Activated T-cell treated with anti-CD3 and anti-CD28 coated beads, Interleukin-2, amount 50 U/mL, for 4 hours (primary cell): Measurements from ENCODE around the gene IFITM5. TPM values are rescaled to one million over a fixed set of nuclear protein-coding genes. Genes with fewer than 3 reads are reported as not detected.

Experiments
- ATAC-seq, 2 donors: fragments of 200-7000 bp; cut with Tn5 transposase; one replicate each; pipeline ENCODE4 v1.10.0; 2021
- DNase-seq: peaks from one replicate; pipeline ENCODE4 v3.0.0-alpha.2; 2020
- H3K27me3 Mint-ChIP-seq: one replicate; pipeline ENCODE4 v1.8.0; 2021; ENCODE audit warnings: low read depth, mixed read lengths
- H3K36me3 Mint-ChIP-seq: one replicate; pipeline ENCODE4 v1.8.0; 2022; ENCODE audit warnings: mixed read lengths; ENCODE audit not compliant: insufficient read depth
- H3K4me1 Mint-ChIP-seq: one replicate; pipeline ENCODE4 v1.8.0; 2021; ENCODE audit warnings: low read depth, mixed read lengths
- H3K4me3 Mint-ChIP-seq: one replicate; pipeline ENCODE4 v1.8.0; 2021; ENCODE audit warnings: mild to moderate bottlenecking, moderate library complexity, mixed read lengths
- H3K9me3 Mint-ChIP-seq: one replicate; pipeline ENCODE4 v1.8.0; 2021; ENCODE audit warnings: mixed read lengths
- total RNA-seq, 3 donors: library from RNA; stranded (reverse); gene quantifications; one replicate each; pipeline ENCODE4 v1.2.1, GENCODE V29; 2021

Gene IFITM5
- total RNA-seq, 3 donors from 2014 or later: not detected

DNA sequence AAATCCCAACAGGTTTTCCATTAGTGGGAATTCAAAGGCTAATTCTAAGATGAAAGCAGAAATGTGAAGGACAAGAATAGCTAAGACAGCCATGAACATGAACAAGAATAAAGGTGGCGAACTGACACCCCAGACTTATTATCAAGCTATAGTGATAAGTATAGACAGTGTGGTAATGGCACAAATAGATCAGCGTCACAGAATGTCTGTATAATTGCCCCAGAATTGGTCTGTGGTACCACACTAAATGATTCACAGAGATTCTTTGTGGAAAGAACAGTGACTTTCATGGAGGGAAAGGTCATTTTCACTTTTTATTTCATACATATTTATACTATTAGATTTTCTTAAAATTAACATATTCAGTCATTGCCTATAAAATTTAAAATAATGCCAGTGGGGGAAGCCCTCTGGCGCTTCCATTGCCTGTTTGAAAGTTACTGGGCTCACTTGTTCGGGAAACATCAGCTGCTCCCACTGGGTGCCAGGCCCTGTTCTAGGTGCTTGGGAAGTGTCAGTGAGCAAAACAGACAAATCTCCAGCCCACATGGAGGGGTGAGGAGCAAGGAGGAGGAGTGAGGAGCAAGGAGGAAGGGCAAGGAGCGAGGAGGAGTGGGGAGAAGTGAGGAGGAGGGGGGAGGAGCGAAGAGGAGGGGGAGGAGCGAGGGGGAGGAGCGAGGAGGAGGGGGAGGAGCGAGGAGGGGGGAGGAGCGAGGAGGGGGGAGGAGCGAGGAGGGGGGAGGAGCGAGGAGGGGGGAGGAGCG is 32.5 kb downstream of the IFITM5 start:
- Mint-ChIP-seq H3K9me3 (no peaks in the 10 kb centered on the region), H3K4me1 (peaks cover 39% of the 10 kb centered on the region), H3K27me3 (no peaks in the 10 kb centered on the region), H3K4me3 (peak overlapping the region; percentile 70), H3K36me3 (no peaks in the 10 kb centered on the region)
- DNase-seq: no peak
- ATAC-seq: peak; percentile 53 to 55

DNA sequence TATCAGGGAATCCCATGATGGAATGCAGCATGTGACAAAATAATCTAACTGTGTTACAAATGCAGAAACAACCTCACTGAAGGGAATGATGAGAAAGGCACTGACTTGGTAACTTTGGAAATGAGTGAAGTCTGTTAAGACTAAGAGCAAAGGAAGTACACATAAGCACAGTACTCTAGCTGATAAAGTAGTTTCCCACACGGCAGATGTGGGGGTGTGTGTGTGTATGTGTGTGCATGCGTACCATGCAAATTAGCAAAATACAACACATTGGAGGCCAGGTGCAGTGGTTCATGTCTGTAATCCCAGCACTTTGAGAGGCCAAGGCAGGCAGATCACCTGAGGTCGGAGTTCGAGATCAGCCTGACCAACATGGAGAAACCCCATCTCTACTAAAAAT is 37.7 kb downstream of the IFITM5 start:
- H3K27me3 Mint-ChIP-seq: no peaks in the 10 kb centered on the region
- no peak for ATAC-seq

DNA sequence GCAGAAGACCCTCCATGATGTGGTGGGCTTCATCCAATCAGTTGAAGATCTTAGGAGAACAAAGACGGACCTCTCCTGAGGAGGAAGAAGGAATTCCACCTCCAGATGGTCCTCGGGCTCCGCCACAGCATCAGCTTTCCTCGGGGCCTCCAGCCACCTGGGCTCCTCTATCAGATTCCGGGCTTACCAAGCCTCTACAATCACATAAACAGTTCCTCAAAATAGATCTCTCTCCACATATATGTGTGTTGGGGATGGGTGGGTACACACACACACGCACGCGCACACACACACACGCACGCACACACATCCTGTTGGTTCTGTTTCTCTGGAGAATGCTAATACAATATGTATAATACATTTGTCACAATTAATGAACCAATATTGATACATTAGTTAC is 39.9 kb downstream of the IFITM5 start:
- DNase-seq (no peak), ATAC-seq (no peak)
- no peaks in the 10 kb centered on the region for H3K27me3 Mint-ChIP-seq
- no peaks in the 10 kb centered on the region for H3K36me3 Mint-ChIP-seq
- no peak overlapping the region for H3K4me3 Mint-ChIP-seq
- no peaks in the 10 kb centered on the region for H3K9me3 Mint-ChIP-seq
- H3K4me1 Mint-ChIP-seq: no peaks in the 10 kb centered on the region

More for the DNA sequence above, 37.7 kb downstream of the IFITM5 start:
- H3K9me3 Mint-ChIP-seq: no peaks in the 10 kb centered on the region
- no peaks in the 10 kb centered on the region for H3K36me3 Mint-ChIP-seq
- H3K4me1 Mint-ChIP-seq: peaks cover 3% of the 10 kb centered on the region
- DNase-seq: no peak
- H3K4me3 Mint-ChIP-seq: no peak overlapping the region

DNA sequence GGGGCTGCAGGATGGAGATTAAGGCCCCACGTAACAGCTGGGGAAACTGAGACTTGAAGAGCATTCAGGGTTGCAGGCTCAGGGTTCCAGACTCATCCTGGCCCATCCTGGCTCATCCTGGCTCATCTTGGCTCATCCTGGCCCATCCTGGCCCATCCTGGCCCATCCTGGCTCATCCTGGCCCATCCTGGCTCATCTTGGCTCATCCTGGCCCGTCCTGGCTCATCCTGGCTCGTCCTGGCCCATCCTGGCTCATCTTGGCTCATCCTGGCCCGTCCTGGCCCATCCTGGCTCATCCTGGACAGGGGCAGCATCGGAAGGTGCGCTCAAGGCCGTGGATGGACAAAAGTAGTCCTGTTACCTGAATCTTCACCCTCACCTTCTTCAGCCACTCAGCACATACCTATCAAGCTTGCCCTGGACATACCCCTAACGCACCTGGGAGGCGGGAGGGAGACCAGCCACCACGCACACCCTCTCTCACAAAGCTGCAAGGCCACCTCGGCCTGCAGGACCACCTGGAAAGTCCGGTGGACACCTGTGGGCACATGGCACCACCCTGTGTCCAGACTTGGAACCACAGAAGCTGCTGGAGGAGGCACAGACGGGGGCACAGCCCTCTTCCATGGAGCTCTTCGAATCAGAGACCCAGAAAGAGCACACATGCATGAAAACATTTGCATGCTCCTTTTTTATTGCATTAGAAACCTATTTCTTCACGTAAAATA is 41.4 kb downstream of the IFITM5 start:
- Mint-ChIP-seq H3K4me1 (no peaks in the 10 kb centered on the region), H3K4me3 (no peak overlapping the region), H3K36me3 (peaks cover 2% of the 10 kb centered on the region), H3K9me3 (no peaks in the 10 kb centered on the region), H3K27me3 (no peaks in the 10 kb centered on the region)
- ATAC-seq: no peak
- DNase-seq: no peak

DNA sequence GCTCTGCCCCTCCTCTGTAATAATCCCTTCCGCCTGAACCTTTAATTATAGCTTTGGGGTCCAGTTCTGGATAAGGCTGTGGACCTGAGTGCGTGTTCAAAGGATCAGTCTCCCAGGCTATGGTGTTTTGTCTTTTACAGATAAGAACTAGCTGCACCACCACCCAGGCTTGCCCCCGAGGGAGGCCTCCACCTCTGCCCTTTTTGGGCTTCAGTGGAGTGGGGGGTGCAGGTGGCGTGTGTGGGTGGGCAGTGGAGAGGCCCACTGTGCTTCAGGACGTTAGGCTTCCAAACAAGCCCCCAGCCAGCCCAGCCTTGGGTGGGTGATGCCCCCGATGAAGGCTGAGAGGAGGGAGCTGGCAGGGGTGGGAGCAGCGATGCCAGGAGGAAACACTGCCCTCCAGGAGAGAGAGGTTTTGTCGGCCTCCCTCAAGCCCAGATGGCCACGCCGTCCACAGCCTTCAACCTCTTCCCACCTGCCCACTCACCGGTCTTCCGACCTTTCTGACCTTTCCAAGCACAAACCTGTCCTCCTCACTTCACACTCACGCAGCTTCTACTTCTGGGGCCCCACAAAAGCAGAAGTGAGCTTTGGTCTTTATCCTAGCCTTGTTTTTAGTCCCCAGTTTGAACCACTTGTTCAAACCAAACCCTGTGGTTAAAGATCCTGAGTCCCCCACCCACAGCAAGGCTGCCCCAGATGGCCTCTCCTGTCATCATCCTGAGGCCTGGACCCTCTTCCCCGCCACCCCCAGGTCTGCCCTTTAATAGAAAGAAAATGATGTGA is 42.2 kb downstream of the IFITM5 start:
- Mint-ChIP-seq H3K9me3 (no peaks in the 10 kb centered on the region), H3K27me3 (no peaks in the 10 kb centered on the region), H3K36me3 (peaks cover 7% of the 10 kb centered on the region), H3K4me3 (no peak overlapping the region), H3K4me1 (no peaks in the 10 kb centered on the region)
- no peak for ATAC-seq
- no peak for DNase-seq

DNA sequence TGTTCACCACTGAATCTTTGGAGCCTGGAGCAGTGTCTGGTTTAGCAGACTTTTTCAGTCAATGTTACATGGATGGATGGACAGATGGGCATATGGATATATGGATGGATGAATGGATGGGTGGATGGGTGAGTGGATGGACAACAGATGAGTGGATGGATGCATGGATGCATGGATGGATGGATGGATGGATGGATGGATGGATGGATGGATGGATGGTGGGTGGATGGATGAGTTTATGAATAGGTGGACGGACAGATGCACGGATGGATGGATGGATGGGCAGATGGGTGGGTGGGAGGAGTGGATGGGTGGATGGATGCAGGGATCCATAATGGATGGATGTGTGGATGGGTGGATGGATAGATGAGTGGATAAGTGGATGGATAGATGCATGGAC is 43.5 kb downstream of the IFITM5 start:
- Mint-ChIP-seq H3K27me3 (no peaks in the 10 kb centered on the region), H3K4me1 (peaks cover 5% of the 10 kb centered on the region)

DNA sequence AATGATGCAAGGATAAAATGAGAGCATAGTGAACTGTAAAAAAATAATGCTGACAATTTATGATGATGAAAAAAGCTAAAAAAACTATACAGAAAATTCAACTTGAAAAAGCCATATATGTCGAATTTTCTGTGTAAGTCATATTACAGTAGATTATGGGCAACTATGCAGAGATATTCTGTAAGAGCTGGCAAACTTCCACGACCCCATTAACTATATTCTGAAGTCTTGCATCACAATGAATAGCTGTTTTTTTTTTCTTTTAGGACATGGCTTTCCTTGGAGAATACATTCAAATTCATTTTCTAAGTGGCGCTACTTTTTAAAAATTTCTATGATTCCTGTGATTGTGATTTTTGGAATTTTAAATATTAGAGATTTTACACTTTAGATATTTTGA is 44.1 kb downstream of the IFITM5 start:
- H3K27me3 Mint-ChIP-seq: no peaks in the 10 kb centered on the region
- ATAC-seq: no peak
- no peaks in the 10 kb centered on the region for H3K9me3 Mint-ChIP-seq

More for the DNA sequence above, 43.5 kb downstream of the IFITM5 start:
- Mint-ChIP-seq H3K4me3 (no peak overlapping the region), H3K36me3 (peaks cover 16% of the 10 kb centered on the region), H3K9me3 (no peaks in the 10 kb centered on the region)
- DNase-seq (no peak), ATAC-seq (no peak)

DNA sequence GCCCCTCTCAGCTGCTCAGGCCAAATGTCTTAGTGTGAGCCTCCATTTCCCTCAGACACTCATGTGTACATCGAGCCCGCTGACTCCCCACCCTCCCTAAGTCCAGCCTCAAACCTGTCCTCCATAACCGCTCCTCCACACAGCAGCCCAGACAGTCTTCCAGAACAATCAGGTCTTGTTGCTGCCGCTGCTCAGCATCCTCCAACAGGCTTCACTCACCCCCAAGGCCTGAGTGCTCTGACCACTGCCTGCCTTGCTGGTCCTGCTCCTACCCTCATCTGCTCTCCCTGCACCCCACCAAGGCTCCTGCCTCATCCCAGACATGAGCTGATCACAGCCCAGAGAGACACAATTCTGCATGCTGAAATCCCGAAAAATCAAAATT is 45.4 kb downstream of the IFITM5 start:
- Mint-ChIP-seq H3K9me3 (no peaks in the 10 kb centered on the region), H3K4me3 (no peak overlapping the region), H3K27me3 (no peaks in the 10 kb centered on the region), H3K4me1 (peaks cover 12% of the 10 kb centered on the region), H3K36me3 (peaks cover 25% of the 10 kb centered on the region)
- DNase-seq (no peak), ATAC-seq (no peak)

More for the DNA sequence above, 44.1 kb downstream of the IFITM5 start:
- no peak for DNase-seq
- H3K36me3 Mint-ChIP-seq: peaks cover 21% of the 10 kb centered on the region
- H3K4me1 Mint-ChIP-seq: peaks cover 7% of the 10 kb centered on the region
- no peak overlapping the region for H3K4me3 Mint-ChIP-seq

DNA sequence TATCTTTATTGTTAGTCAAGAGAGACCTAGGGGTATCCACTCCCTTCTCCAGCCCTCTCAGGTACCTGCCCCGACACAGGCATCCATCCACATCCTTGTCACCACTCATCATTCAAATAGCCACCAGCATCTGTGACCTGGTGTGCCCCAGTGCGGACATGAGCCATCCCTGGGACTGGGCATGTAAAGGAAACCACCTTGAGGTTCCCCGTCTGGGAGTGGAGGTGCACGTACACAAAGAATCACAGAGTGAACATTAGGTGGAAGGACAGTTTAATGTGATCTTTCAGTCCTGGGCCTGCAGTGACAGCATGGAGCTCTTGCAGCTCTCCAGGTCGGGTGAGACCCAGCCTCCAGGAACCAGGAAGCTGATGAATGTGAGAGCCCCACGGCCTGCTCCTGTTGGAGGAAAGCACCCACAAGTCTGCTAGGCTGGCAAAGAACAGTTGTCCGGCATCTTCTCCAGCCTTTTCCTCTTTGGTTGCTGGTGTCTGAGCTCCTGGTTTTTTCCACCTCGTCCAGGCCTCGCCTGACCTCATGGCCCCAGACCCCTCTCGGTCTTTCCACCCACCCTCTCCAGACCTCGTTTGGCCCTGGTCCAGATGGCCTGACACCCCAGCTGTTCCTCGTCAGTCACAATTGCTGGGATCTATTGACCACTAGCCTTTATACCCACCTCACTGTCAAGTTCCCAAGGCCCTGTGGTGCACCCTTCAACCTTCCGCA is 46.0 kb downstream of the IFITM5 start:
- Mint-ChIP-seq H3K9me3 (no peaks in the 10 kb centered on the region), H3K4me3 (no peak overlapping the region), H3K27me3 (no peaks in the 10 kb centered on the region), H3K36me3 (peaks cover 29% of the 10 kb centered on the region), H3K4me1 (peaks cover 13% of the 10 kb centered on the region)
- DNase-seq: no peak
- no peak for ATAC-seq

DNA sequence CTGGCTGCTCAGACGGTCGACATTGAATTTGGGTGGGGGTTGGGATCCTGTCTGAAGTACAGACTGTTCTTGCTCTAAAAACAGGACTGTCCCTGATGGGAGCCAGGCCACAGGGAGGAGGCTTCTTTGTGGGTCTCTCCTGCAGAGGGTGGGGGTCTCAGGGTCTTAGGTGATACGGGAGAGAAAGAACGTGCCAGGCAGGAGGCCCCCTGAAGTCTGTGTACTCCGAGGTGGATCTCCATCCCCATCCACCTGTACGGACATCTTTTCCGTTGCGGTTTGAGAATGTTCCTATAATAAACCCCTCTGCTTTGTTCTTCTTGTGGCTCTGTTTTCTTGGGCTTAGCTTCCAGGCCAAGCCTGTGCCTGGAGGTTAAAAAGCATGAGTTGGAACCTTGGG is 46.7 kb downstream of the IFITM5 start:
- no peaks in the 10 kb centered on the region for H3K27me3 Mint-ChIP-seq
- H3K4me1 Mint-ChIP-seq: peaks cover 13% of the 10 kb centered on the region
- DNase-seq (no peak), ATAC-seq (no peak)
- no peak overlapping the region for H3K4me3 Mint-ChIP-seq
- H3K36me3 Mint-ChIP-seq: peaks cover 34% of the 10 kb centered on the region
- no peaks in the 10 kb centered on the region for H3K9me3 Mint-ChIP-seq

DNA sequence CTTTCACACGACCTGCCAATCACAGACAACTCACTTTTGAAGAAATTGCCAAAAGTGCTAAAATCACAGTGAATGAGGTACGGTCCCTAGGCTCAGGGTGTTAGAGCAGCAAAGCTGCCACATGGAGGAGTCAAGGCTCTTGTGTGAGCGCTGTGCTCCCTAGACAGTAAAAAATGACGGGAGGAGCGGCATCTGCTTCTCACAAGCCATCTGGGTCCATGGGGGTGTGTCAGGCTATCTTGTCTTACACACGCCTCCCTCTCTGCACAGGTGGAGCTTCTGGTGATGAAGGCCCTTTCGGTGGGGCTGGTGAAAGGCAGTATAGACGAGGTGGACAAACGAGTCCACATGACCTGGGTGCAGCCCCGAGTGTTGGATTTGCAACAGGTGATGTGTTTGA is 47.8 kb downstream of the IFITM5 start:
- no peak for DNase-seq

DNA sequence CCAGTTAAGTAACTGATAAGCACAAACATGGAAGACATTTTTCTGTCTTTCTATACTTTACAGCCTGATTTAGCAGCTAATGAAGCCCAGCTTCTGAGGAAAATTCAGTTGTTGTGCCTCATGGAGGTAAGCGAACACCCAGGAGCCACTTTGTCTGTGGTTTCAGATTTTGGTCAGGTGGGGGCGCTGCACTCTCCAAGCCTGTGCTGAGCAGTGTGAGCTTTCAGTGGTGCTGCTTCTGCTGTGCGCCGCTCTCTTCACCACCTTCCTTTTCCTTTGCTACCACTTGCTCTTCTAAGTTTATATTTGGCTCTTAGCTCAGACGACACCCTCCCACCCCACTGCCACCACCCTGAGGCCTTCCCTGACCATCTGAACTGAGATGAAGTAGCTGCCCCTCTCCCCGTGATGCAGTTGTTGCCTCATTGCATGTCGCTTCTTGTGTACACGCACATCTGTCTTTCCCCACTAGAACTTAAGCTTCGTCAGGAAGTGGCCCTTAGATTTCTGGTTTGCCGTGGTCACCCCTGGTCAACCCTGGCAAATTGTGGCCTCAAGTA is 48.5 kb downstream of the IFITM5 start:
- Mint-ChIP-seq H3K27me3 (no peaks in the 10 kb centered on the region), H3K36me3 (peaks cover 46% of the 10 kb centered on the region), H3K4me1 (peaks cover 13% of the 10 kb centered on the region), H3K9me3 (no peaks in the 10 kb centered on the region), H3K4me3 (peak overlapping the region; percentile 3)
- DNase-seq (peak; percentile 81), ATAC-seq (peak; percentile 90 to 92)

More for the DNA sequence above, 47.8 kb downstream of the IFITM5 start:
- no peak for ATAC-seq
- no peaks in the 10 kb centered on the region for H3K9me3 Mint-ChIP-seq
- H3K36me3 Mint-ChIP-seq: peaks cover 44% of the 10 kb centered on the region
- peaks cover 13% of the 10 kb centered on the region for H3K4me1 Mint-ChIP-seq
- H3K4me3 Mint-ChIP-seq: no peak overlapping the region
- no peaks in the 10 kb centered on the region for H3K27me3 Mint-ChIP-seq

DNA sequence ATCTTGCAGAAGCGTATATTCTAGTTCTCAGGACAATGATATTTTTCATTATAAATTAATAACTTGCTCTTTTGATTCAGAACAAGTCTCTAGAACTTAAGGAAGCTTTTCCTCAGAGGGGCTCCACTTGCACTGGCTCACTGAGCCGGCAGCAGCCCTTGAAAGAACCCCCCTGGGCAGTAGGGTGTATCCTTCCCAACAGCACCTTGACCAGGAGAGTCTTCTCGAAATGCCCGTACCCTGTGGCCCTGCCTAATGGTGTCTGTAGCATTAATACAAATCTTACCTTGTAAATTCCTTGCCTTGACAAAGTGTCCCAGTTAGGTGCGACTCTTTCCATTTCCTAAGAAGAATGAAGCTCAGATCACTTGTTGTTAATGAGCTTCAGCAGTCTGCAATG is 49.1 kb downstream of the IFITM5 start:
- Mint-ChIP-seq H3K36me3 (peaks cover 49% of the 10 kb centered on the region), H3K9me3 (no peaks in the 10 kb centered on the region), H3K4me3 (no peak overlapping the region), H3K4me1 (peaks cover 13% of the 10 kb centered on the region), H3K27me3 (no peaks in the 10 kb centered on the region)
- ATAC-seq: peak in 1 of 2 donors; percentile 6
- no peak for DNase-seq

DNA sequence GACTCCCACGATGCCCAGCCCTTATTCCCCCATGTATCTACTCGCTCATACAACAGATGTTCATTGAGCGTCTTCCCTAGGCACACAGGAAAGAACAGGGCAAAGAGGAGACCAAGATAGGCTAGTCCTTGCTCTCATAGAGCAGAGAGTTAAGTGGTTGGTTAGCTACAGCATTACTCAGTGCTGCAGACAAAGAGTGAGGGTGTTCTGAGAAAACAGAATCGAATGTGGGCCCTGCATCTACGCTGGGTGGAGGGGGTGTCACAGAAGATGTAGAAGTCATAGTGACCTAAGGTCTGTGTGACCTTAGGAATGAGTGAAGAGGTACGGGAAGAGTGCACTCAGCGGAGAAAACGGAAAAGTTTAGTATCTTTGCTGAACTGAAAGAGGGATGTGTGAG is 50.3 kb downstream of the IFITM5 start:
- no peaks in the 10 kb centered on the region for H3K27me3 Mint-ChIP-seq
- peaks cover 13% of the 10 kb centered on the region for H3K4me1 Mint-ChIP-seq
- H3K4me3 Mint-ChIP-seq: no peak overlapping the region
- H3K9me3 Mint-ChIP-seq: no peaks in the 10 kb centered on the region
- ATAC-seq (no peak), DNase-seq (no peak)
- peaks cover 55% of the 10 kb centered on the region for H3K36me3 Mint-ChIP-seq
